ENCODE results near the gene PIK3C2G. TPM values are rescaled to one million over a fixed set of nuclear protein-coding genes. Genes with fewer than 3 reads are reported as not detected.

PIK3C2G gene
- total RNA-seq, 1 experiment from 2014 or later: not detected

DNA sequence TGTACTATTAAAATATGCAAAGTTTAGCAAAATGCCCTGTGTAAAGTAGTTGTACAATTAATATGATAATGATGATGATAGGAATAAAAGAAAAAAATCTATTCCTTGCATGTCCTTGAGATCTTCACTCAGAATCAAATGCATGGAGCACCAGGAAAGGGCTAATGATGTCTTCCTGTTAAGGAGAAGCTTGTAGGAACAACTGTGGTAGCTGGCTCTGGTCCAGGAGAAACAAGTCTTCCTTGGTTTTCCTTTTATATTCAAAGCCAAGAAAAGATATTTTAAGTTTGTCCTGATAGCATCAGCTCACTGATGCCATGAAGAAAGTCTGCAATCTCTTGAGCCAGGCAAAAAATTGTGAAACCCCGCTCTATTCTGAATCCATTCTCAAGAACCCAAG lies 138.9 kb downstream of the PIK3C2G start:
- H4K8ac ChIP-seq (replicated peaks; ENCODE audit: insufficient read length, low read depth, low read length): no peak overlapping the region
- H3K9me3 Mint-ChIP-seq: no peaks in the 10 kb centered on the region

More for the DNA sequence above, 138.9 kb downstream of the PIK3C2G start:
- H3K27me3 Mint-ChIP-seq (ENCODE audit: low read depth): no peaks in the 10 kb centered on the region
- no peak for DNase-seq
- Histone ChIP-seq H2BK12ac (ENCODE audit: insufficient read length, low read depth, low read length) (no peak overlapping the region), H3K9me3 (ENCODE audit: control insufficient read depth, low read depth, low read length) (no peaks in the 10 kb centered on the region), H3K23me2 (ENCODE audit: insufficient read length, low read depth, low read length, poor library complexity, severe bottlenecking) (no peaks in the 10 kb centered on the region), H3K14ac (ENCODE audit: insufficient read depth, low read length) (no peak overlapping the region), H2BK15ac (ENCODE audit: low read depth, low read length) (no peak overlapping the region), H4K20me1 (ENCODE audit: control insufficient read depth, insufficient read depth, insufficient read length) (no peaks in the 10 kb centered on the region), H3K27ac (ENCODE audit: insufficient read length, low read depth, low read length) (no peak overlapping the region), H2BK20ac (ENCODE audit: low read depth, low read length, poor library complexity, severe bottlenecking) (no peak overlapping the region), H3T11ph (ENCODE audit: low read length) (no peak overlapping the region), H3K27me3 (ENCODE audit: insufficient read depth, low read length) (no peaks in the 10 kb centered on the region), H3K18ac (ENCODE audit: insufficient read length, low read depth, low read length) (no peak overlapping the region), H4K5ac (ENCODE audit: insufficient read length, low read depth, low read length) (no peak overlapping the region), H2AK5ac (ENCODE audit: insufficient read length, low read length) (no peak overlapping the region), H3K4me1 (ENCODE audit: insufficient read depth, low read length) (no peaks in the 10 kb centered on the region; the same call in 1 of the 2 replicates), H3K23ac (ENCODE audit: insufficient read length, low read depth, low read length) (no peak overlapping the region), H3K4me2 (ENCODE audit: insufficient read depth, insufficient read length, low read length) (no peak overlapping the region), H2BK120ac (ENCODE audit: low read depth, low read length, poor library complexity, severe bottlenecking) (no peak overlapping the region), H2BK5ac (ENCODE audit: insufficient read length, low read length) (no peak overlapping the region), H3K4ac (ENCODE audit: low read depth, low read length) (no peak overlapping the region), H3K79me2 (ENCODE audit: insufficient read depth, low read length) (no peaks in the 10 kb centered on the region), H3K79me1 (ENCODE audit: insufficient read depth, low read depth, low read length, poor library complexity, severe bottlenecking) (no peaks in the 10 kb centered on the region), H3K9ac (ENCODE audit: extremely low read depth, insufficient read length, low read length) (no peak overlapping the region), H3K56ac (ENCODE audit: insufficient read length, low read depth, low read length) (no peak overlapping the region), H2AFZ (ENCODE audit: low read length) (no peak overlapping the region), H4K91ac (ENCODE audit: insufficient read length, low read depth, low read length) (no peak overlapping the region)
- H3K27ac Mint-ChIP-seq: no peak overlapping the region
- WGBS (ENCODE audit: extremely low coverage, insufficient read length, low lambda C conversion rate): no CpG with 5 or more reads among the region's 1 CpG
- peaks cover 16 to 22% of the 10 kb centered on the region in 2 experiments for H3K4me1 Mint-ChIP-seq
- no peak overlapping the region for H3K4me3 Mint-ChIP-seq
- no peaks in the 10 kb centered on the region for H3K36me3 Mint-ChIP-seq (ENCODE audit: insufficient read depth in 1 of 3, low read depth in 3 of 3)
- TF ChIP-seq, protein P1, sequence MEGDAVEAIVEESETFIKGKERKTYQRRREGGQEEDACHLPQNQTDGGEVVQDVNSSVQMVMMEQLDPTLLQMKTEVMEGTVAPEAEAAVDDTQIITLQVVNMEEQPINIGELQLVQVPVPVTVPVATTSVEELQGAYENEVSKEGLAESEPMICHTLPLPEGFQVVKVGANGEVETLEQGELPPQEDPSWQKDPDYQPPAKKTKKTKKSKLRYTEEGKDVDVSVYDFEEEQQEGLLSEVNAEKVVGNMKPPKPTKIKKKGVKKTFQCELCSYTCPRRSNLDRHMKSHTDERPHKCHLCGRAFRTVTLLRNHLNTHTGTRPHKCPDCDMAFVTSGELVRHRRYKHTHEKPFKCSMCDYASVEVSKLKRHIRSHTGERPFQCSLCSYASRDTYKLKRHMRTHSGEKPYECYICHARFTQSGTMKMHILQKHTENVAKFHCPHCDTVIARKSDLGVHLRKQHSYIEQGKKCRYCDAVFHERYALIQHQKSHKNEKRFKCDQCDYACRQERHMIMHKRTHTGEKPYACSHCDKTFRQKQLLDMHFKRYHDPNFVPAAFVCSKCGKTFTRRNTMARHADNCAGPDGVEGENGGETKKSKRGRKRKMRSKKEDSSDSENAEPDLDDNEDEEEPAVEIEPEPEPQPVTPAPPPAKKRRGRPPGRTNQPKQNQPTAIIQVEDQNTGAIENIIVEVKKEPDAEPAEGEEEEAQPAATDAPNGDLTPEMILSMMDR (conservative IDR thresholded peaks at IDR 0.05): no peak
